ENCODE measurements around the gene VENTX.

- TF ChIP-seq CTCF (IDR thresholded peaks at IDR 0.05) (no peak), POLR2A (IDR thresholded peaks at IDR 0.05) (no peak)
These were observed 16.9 kb downstream of the VENTX start for GRCh38 chr10:133254421-133255120.
